ENCODE measurements around the gene MAP4K4.

DNA sequence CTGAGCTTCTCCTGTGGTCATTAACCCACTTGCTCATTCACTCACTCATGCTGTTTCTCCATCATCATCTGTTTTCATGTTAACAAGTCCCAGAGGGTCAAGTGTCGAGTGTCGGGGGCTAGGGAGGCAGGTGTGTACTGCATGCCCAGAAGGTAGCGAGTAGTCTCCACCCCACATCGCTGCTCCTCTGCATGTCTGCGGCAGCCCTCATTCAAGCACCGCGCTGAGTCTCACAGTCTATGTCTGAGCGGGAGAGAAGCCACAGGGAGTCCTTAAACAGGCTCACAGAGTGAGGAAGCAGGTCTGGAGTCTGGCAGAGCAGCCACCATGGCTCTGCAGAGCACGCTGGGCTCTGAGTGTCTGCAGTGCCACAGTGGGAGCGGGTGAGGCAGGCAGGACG lies 172.9 kb downstream of the MAP4K4 start:
- TF ChIP-seq CTCF (conservative IDR thresholded peaks at IDR 0.05) (no peak), ZFX (IDR thresholded peaks at IDR 0.05) (no peak)

Measured in C4-2B (cell line).